ENCODE measurements around the gene SPOCK1. TPM values are rescaled to one million over a fixed set of nuclear protein-coding genes. Genes with fewer than 3 reads are reported as not detected.

SPOCK1 gene
- total RNA-seq, 2 donors from 2014 or later: not detected

GRCh38 chr5:137315534-137316345, 183.4 kb downstream of the SPOCK1 start:
- H3K4me1 Mint-ChIP-seq: no peaks in the 10 kb centered on the region
- H3K9me3 Mint-ChIP-seq: no peaks in the 10 kb centered on the region
- no peak for ATAC-seq (replicated peaks)
- H3K4me3 Mint-ChIP-seq: no peak overlapping the region
- peaks cover 24% of the 10 kb centered on the region for H3K27me3 Mint-ChIP-seq
- no peak overlapping the region for H3K27ac Mint-ChIP-seq
- no peaks in the 10 kb centered on the region for H3K36me3 Mint-ChIP-seq (ENCODE audit: low read depth)

- Mint-ChIP-seq H3K27ac (no peak overlapping the region), H3K4me1 (no peaks in the 10 kb centered on the region), H3K9me3 (no peaks in the 10 kb centered on the region), H3K27me3 (peaks cover 19% of the 10 kb centered on the region), H3K36me3 (ENCODE audit: low read depth) (no peaks in the 10 kb centered on the region), H3K4me3 (no peak overlapping the region)
- no peak for ATAC-seq (replicated peaks)
Measured at GRCh38 chr5:137315109-137315508, 184.0 kb downstream of the SPOCK1 start.

- no peak overlapping the region for H3K27ac Mint-ChIP-seq
- H3K9me3 Mint-ChIP-seq: no peaks in the 10 kb centered on the region
- no peak overlapping the region for H3K4me3 Mint-ChIP-seq
- no peaks in the 10 kb centered on the region for H3K36me3 Mint-ChIP-seq (ENCODE audit: low read depth)
- peaks cover 19% of the 10 kb centered on the region for H3K27me3 Mint-ChIP-seq
- no peak for ATAC-seq (replicated peaks)
- no peaks in the 10 kb centered on the region for H3K4me1 Mint-ChIP-seq
Measured at GRCh38 chr5:137313526-137314175, 185.5 kb downstream of the SPOCK1 start.

GRCh38 chr5:137312011-137312410, 187.1 kb downstream of the SPOCK1 start:
- ATAC-seq (replicated peaks): no peak
- Mint-ChIP-seq H3K4me3 (no peak overlapping the region), H3K27me3 (peaks cover 16% of the 10 kb centered on the region), H3K36me3 (ENCODE audit: low read depth) (no peaks in the 10 kb centered on the region), H3K4me1 (no peaks in the 10 kb centered on the region), H3K27ac (no peak overlapping the region), H3K9me3 (no peaks in the 10 kb centered on the region)

GRCh38 chr5:137310051-137310730, 188.9 kb downstream of the SPOCK1 start:
- no peaks in the 10 kb centered on the region for H3K9me3 Mint-ChIP-seq
- H3K4me1 Mint-ChIP-seq: no peaks in the 10 kb centered on the region
- peaks cover 13% of the 10 kb centered on the region for H3K27me3 Mint-ChIP-seq
- no peak overlapping the region for H3K27ac Mint-ChIP-seq
- no peak overlapping the region for H3K4me3 Mint-ChIP-seq
- ATAC-seq (replicated peaks): no peak
- no peaks in the 10 kb centered on the region for H3K36me3 Mint-ChIP-seq (ENCODE audit: low read depth)

DNA sequence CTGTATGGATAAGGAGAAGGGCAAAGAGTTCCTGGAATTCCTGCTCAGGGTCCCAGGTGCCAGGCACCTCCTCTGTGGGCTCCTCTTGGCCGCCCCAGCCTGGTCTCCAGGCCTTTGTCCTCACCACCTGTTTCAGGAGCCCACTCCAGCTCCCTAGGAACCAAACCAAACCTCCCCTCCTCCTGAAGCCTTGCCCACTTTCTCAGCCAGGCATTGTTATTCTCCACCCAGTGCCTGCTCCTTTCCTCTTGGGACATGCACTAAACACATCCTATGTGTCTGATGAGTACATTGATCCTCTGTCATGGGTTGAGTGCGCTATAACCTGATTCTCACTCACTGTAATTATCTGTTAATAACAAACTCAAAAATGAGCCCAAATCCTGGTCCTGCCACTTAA, 189.8 kb downstream of the SPOCK1 start:
- Mint-ChIP-seq H3K27ac (no peak overlapping the region), H3K4me1 (no peaks in the 10 kb centered on the region), H3K36me3 (ENCODE audit: low read depth) (no peaks in the 10 kb centered on the region), H3K27me3 (peaks cover 8% of the 10 kb centered on the region), H3K4me3 (no peak overlapping the region), H3K9me3 (no peaks in the 10 kb centered on the region)
- no peak for ATAC-seq (replicated peaks)

- H3K9me3 Mint-ChIP-seq: no peaks in the 10 kb centered on the region
- no peaks in the 10 kb centered on the region for H3K4me1 Mint-ChIP-seq
- H3K27ac Mint-ChIP-seq: no peak overlapping the region
- H3K36me3 Mint-ChIP-seq (ENCODE audit: low read depth): no peaks in the 10 kb centered on the region
- H3K4me3 Mint-ChIP-seq: no peak overlapping the region
- ATAC-seq (replicated peaks): no peak
- peaks cover 6% of the 10 kb centered on the region for H3K27me3 Mint-ChIP-seq
Measured at GRCh38 chr5:137308311-137308710, 190.8 kb downstream of the SPOCK1 start.

DNA sequence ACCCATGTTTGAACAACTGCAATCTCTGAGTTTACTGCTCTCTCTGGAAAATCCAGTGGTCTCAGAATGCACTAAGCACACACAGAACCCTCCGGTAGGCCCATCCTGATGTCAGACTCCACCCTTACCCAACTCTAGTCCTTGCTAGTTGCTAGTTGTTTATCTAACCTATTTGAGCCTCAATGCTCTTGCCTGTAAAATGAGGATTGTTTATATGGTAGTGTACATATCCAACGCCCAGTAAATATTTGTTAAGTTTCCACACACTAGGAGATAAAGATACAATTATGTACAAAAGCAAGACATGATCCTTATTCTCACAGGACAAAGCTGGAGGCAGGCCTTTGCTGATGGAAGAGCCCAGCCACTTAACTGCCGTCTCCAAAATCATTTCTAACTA, 192.2 kb downstream of the SPOCK1 start:
- no peaks in the 10 kb centered on the region for H3K9me3 Mint-ChIP-seq
- ATAC-seq (replicated peaks): no peak
- H3K4me1 Mint-ChIP-seq: no peaks in the 10 kb centered on the region
- H3K36me3 Mint-ChIP-seq (ENCODE audit: low read depth): no peaks in the 10 kb centered on the region
- H3K27me3 Mint-ChIP-seq: peaks cover 8% of the 10 kb centered on the region
- H3K27ac Mint-ChIP-seq: no peak overlapping the region
- no peak overlapping the region for H3K4me3 Mint-ChIP-seq

- no peak for ATAC-seq (replicated peaks)
- Mint-ChIP-seq H3K36me3 (ENCODE audit: low read depth) (no peaks in the 10 kb centered on the region), H3K27ac (no peak overlapping the region), H3K4me3 (no peak overlapping the region), H3K27me3 (peaks cover 10% of the 10 kb centered on the region), H3K4me1 (no peaks in the 10 kb centered on the region), H3K9me3 (no peaks in the 10 kb centered on the region)
Measured at GRCh38 chr5:137305971-137306602, 193.0 kb downstream of the SPOCK1 start.

- Mint-ChIP-seq H3K9me3 (no peaks in the 10 kb centered on the region), H3K4me3 (no peak overlapping the region), H3K27ac (no peak overlapping the region), H3K36me3 (ENCODE audit: low read depth) (no peaks in the 10 kb centered on the region), H3K4me1 (no peaks in the 10 kb centered on the region), H3K27me3 (peaks cover 10% of the 10 kb centered on the region)
- no peak for ATAC-seq (replicated peaks)
Measured at GRCh38 chr5:137304226-137304874, 194.8 kb downstream of the SPOCK1 start.

- H3K4me3 Mint-ChIP-seq: no peak overlapping the region
- H3K27ac Mint-ChIP-seq: no peak overlapping the region
- ATAC-seq (replicated peaks): no peak
- H3K4me1 Mint-ChIP-seq: no peaks in the 10 kb centered on the region
- peaks cover 15% of the 10 kb centered on the region for H3K27me3 Mint-ChIP-seq
- H3K36me3 Mint-ChIP-seq (ENCODE audit: low read depth): no peaks in the 10 kb centered on the region
- H3K9me3 Mint-ChIP-seq: no peaks in the 10 kb centered on the region
Measured at GRCh38 chr5:137303509-137303908, 195.6 kb downstream of the SPOCK1 start.

DNA sequence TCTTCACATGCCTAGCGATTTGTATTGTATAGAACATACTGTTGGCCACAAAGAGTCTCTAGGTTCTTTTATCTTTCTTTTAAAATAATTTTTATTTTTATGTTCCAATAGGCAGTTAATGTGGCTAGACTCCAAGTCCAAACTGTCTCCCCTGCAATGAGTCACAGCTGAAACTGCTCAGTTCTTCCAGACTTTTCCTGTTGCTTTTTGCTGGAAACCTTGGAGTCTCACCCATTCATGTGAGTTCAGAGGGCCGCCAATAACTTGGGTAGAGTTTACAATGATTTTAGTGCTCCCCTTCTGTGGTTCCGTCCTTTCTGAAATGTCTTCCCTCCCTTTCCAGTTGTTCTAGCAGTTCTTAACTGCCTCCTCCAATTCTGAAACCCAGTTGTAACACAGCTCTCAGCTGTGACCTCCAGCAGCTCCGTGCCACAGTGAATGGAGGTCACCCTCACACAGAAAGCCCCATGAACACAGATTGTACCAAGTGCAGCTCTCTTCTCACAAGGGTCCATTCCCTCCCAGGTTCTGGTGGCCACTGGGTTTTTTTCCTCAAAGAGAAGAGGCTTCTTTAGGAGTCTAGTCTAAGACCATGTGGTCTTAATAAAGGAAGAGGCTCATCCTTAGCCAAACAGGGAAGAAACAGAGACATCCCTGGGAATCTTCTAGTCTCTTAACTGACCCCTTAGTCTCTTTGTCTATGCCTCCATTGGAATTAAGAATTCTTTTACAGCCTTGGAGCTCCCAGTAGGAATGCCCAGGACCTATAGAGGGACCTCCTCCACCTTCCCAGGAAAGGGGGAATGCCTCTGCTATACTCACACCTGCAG, 198.5 kb downstream of the SPOCK1 start:
- Mint-ChIP-seq H3K27me3 (peaks cover 17% of the 10 kb centered on the region), H3K27ac (no peak overlapping the region), H3K36me3 (ENCODE audit: low read depth) (no peaks in the 10 kb centered on the region), H3K4me3 (no peak overlapping the region), H3K9me3 (no peaks in the 10 kb centered on the region), H3K4me1 (no peaks in the 10 kb centered on the region)
- no peak for ATAC-seq (replicated peaks)

DNA sequence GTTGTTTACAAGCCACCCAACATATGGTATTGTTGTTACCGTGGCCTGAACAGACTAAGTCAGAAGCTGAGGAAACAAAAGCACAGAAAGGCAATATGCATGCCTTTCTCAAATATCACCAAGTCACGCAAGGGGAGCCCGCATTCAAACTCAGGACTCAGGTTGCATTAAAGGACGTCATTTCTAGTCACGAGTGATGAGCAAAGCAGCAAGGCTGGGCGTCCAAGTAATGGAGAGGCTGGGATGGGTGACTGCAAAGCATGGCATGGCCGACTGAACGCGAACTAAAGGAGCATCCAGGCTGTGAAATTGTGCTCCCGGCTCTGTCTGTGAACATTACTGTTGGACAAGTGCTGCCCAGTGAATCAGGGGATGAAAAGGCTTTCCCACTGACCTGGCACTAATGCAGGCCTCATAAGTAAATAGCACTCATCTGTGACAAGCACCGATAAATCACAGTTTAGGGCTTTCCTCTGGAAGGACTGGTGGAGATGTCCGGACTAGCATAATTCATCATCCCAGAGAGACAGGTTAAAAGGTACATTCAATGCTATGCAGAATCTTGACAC, 202.8 kb downstream of the SPOCK1 start:
- Mint-ChIP-seq H3K36me3 (ENCODE audit: low read depth) (no peaks in the 10 kb centered on the region), H3K9me3 (no peaks in the 10 kb centered on the region), H3K27ac (no peak overlapping the region), H3K4me3 (no peak overlapping the region), H3K27me3 (peaks cover 10% of the 10 kb centered on the region), H3K4me1 (no peaks in the 10 kb centered on the region)
- ATAC-seq (replicated peaks): no peak
